Keratinocyte (primary cell): ENCODE results near the gene TNNC1. TPM values are rescaled to one million over a fixed set of nuclear protein-coding genes. Genes with fewer than 3 reads are reported as not detected.

Experiments
- DNase-seq: peaks from one replicate; pipeline ENCODE4 v3.0.0-alpha.2; 2011; ENCODE audit warnings: low read depth, missing footprints, low spot score
- FAIRE-seq: peaks from 2 replicates; lab custom pipeline; 2011; peaks lifted over from hg19 to GRCh38; lab: Jason Lieb, UNC
- H2AFZ ChIP-seq: 2 replicates; pipeline ENCODE4 v1.6.0; 2012; ENCODE audit warnings: low read length, control low read depth, inconsistent platforms; ENCODE audit not compliant: control insufficient read depth
- H3K27ac ChIP-seq: 2 replicates; pipeline ENCODE4 v1.5.1; 2011; ENCODE audit warnings: low read length; ENCODE audit not compliant: control insufficient read depth, insufficient read depth
- H3K27me3 ChIP-seq: 3 replicates; pipeline ENCODE4 v1.6.0; 2011; ENCODE audit warnings: low read length; ENCODE audit not compliant: control insufficient read depth, insufficient read depth; ENCODE audit errors: extremely low read depth
- H3K36me3 ChIP-seq, 2 experiments: 2 replicates in 1 of 2; 3 replicates in 1 of 2; pipeline ENCODE4 v1.5.1; 2011; ENCODE audit warnings: low read length in 2 of 2, mild to moderate bottlenecking in 1 of 2; ENCODE audit not compliant: control insufficient read depth in 2 of 2, insufficient read depth in 2 of 2; ENCODE audit errors: extremely low read depth in 1 of 2
- H3K4me1 ChIP-seq: 3 replicates; pipeline ENCODE4 v1.5.1; 2011; ENCODE audit warnings: low read length; ENCODE audit not compliant: control insufficient read depth, insufficient read depth; ENCODE audit errors: extremely low read depth
- H3K4me2 ChIP-seq: 3 replicates; pipeline ENCODE4 v1.6.0; 2011; ENCODE audit warnings: low read depth, low read length; ENCODE audit not compliant: control insufficient read depth, insufficient read depth; ENCODE audit errors: extremely low read depth
- H3K4me3 ChIP-seq, 3 experiments: fragments of 200-600 bp in 1 of 3; sonication (generic) in 1 of 3; 2 replicates in 2 of 3; 3 replicates in 1 of 3; pipeline ENCODE4 v1.5.1; 2011 to 2016; ENCODE audit warnings: low read length in 3 of 3, mild to moderate bottlenecking in 3 of 3, control low read depth in 2 of 3, inconsistent platforms in 1 of 3, low read depth in 1 of 3, mixed read lengths in 1 of 3, mixed run types in 1 of 3, moderate library complexity in 1 of 3; ENCODE audit not compliant: control insufficient read depth in 2 of 3, insufficient read depth in 2 of 3; ENCODE audit errors: extremely low read depth in 1 of 3
- H3K79me2 ChIP-seq: 2 replicates; pipeline ENCODE4 v1.6.0; 2012; ENCODE audit warnings: low read length; ENCODE audit not compliant: control insufficient read depth, insufficient read depth
- H3K9ac ChIP-seq: 3 replicates; pipeline ENCODE4 v1.6.0; 2011; ENCODE audit warnings: low read length; ENCODE audit not compliant: control insufficient read depth, insufficient read depth; ENCODE audit errors: extremely low read depth
- H3K9me1 ChIP-seq: 3 replicates; pipeline ENCODE4 v1.6.0; 2011; ENCODE audit warnings: low read length; ENCODE audit not compliant: control insufficient read depth, insufficient read depth; ENCODE audit errors: extremely low read depth
- H3K9me3 ChIP-seq: 2 replicates; pipeline ENCODE4 v1.5.1; 2012; ENCODE audit warnings: low read depth, low read length; ENCODE audit not compliant: control insufficient read depth
- H4K20me1 ChIP-seq: 3 replicates; pipeline ENCODE4 v1.6.0; 2011; ENCODE audit warnings: low read length; ENCODE audit not compliant: control insufficient read depth, insufficient read depth; ENCODE audit errors: extremely low read depth
- EZH2 ChIP-seq: IDR thresholded peaks from one replicate; pipeline ENCODE4 v1.6.1; 2012; ENCODE audit warnings: inconsistent platforms, mild to moderate bottlenecking, low read length, moderate library complexity
- dilution Hi-C: fragments of 300-500 bp; cut with MboI; formaldehyde crosslinking; loops from one replicate; pipeline ENCODE4 v1.7.0; 2020; ENCODE audit warnings: low sequenced_read_pairs; ENCODE audit not compliant: extremely low pct_ligation_motif_present
- polyA plus RNA-seq, 5 experiments: library from polyadenylated mRNA; depleted of rRNA in 3 of 5; stranded (reverse) in 3 of 5; stranded (forward) in 1 of 5; unstranded in 1 of 5; fragments of >200 nt; gene quantifications; 1 replicate in 1 of 5; 2 replicates in 3 of 5; 3 replicates in 1 of 5; pipeline versions ENCODE4 v1.2.1 to v1.2.3, GENCODE V29; 2011 to 2012; ENCODE audit warnings: missing spikeins in 2 of 5, low read depth in 1 of 5, low replicate concordance in 1 of 5
- TF ChIP-seq, protein P1 (sequence below), 3 experiments: IDR thresholded peaks in 1 of 3; conservative IDR thresholded peaks in 1 of 3; optimal IDR thresholded peaks in 1 of 3; 2 replicates in 2 of 3; 3 replicates in 1 of 3; pipeline versions ENCODE3 to v1.5.1; 2011; ENCODE audit warnings: low read length in 3 of 3, mild to moderate bottlenecking in 3 of 3, moderate library complexity in 2 of 3, control low read depth in 1 of 3, inconsistent platforms in 1 of 3; ENCODE audit not compliant: insufficient read depth in 2 of 3; ENCODE audit errors: extremely low read depth in 1 of 3

The TNNC1 gene
- polyA plus RNA-seq, 1 donor (not counting 4 experiments of a cell fraction or from before 2014, with no cell fraction given): 0.33 TPM

DNA sequence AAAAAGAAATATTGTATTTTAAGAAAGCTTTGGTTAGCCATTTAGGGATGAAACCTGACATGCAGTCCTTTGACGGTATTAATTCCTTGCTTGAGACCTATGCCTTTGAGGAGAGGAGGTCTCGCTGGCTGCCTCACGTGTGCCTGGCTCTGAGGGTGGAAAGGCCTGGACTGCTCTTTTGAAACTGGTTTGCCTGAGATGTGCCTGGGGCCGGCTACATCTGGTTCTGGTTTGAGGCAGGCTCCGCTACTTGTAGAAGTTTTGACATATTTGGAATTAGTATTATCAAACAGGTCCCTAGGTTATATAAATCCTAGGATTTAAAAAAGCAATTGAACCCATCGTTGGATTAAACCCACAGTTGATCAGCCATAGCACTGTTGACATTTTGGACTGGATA is 8.0 kb upstream of the TNNC1 start:
- peaks cover 14% of the 10 kb centered on the region for H4K20me1 ChIP-seq
- FAIRE-seq: no peak
- H3K36me3 ChIP-seq: peaks cover 14 to 40% of the 10 kb centered on the region in 2 experiments
- no peaks in the 10 kb centered on the region for H3K9me3 ChIP-seq
- no peaks in the 10 kb centered on the region for H3K9me1 ChIP-seq
- no peak for DNase-seq
- H3K4me1 ChIP-seq: peaks cover 21% of the 10 kb centered on the region
- H3K79me2 ChIP-seq: peaks cover 59% of the 10 kb centered on the region
- no peak overlapping the region for H3K9ac ChIP-seq
- no peak for TF ChIP-seq EZH2
- TF ChIP-seq, protein P1, sequence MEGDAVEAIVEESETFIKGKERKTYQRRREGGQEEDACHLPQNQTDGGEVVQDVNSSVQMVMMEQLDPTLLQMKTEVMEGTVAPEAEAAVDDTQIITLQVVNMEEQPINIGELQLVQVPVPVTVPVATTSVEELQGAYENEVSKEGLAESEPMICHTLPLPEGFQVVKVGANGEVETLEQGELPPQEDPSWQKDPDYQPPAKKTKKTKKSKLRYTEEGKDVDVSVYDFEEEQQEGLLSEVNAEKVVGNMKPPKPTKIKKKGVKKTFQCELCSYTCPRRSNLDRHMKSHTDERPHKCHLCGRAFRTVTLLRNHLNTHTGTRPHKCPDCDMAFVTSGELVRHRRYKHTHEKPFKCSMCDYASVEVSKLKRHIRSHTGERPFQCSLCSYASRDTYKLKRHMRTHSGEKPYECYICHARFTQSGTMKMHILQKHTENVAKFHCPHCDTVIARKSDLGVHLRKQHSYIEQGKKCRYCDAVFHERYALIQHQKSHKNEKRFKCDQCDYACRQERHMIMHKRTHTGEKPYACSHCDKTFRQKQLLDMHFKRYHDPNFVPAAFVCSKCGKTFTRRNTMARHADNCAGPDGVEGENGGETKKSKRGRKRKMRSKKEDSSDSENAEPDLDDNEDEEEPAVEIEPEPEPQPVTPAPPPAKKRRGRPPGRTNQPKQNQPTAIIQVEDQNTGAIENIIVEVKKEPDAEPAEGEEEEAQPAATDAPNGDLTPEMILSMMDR (optimal IDR thresholded peaks at IDR 0.05 in 1 of 3, IDR thresholded peaks at IDR 0.05 in 1 of 3, conservative IDR thresholded peaks at IDR 0.05 in 1 of 3; ENCODE audit: extremely low read depth in 1 of 3, insufficient read depth in 2 of 3, low read length in 3 of 3): no peak
- H3K27me3 ChIP-seq: no peaks in the 10 kb centered on the region
- H2AFZ ChIP-seq: no peak overlapping the region
- H3K27ac ChIP-seq: no peak overlapping the region
- H3K4me3 ChIP-seq: no peak overlapping the region
- no peak overlapping the region for H3K4me2 ChIP-seq
- dilution Hi-C loops: no loop called here

DNA sequence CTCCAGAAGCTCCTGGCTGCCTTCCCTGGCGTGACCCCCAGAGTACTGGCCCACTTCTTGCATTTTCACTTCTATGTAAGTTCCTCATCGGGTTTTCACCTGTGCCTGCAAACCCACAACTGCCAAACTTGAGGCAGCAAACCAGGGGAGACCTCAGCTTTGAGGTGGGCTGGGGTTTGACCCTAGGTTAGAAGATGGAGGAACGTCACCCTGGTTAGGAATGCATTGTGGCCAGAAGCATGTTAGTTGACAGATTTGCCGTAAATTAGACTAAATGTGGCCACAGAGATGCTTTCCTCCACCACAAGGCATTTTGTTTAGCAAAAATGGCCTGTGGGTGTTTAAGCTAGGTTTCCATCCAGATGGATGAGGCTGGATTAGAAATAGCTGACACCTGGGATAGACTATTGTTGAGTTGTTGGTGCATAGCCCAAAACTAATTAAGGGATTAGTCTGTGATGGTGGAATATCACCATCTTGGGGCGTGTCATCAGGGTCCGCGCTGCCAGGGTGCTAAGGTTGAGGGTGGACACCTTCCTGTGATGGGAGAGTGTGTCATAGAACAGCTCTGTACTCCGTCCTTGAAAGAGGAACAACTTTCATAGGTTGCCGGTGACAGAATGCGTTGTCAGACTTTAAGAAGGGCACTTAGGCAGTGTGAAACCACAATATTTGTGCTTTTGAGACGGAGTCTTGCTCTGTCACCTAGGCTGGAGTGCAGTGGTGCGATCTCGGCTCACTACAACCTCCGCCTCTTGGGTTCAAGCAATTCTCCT is 5.1 kb upstream of the TNNC1 start:
- FAIRE-seq: no peak
- peak overlapping the region; percentile 86 for H3K4me2 ChIP-seq
- peaks cover 58% of the 10 kb centered on the region for H3K79me2 ChIP-seq

More for the DNA sequence above, 5.1 kb upstream of the TNNC1 start:
- Histone ChIP-seq H3K9me1 (no peaks in the 10 kb centered on the region), H3K4me3 (no peak overlapping the region), H3K27me3 (no peaks in the 10 kb centered on the region), H2AFZ (no peak overlapping the region), H3K4me1 (peaks cover 36% of the 10 kb centered on the region), H4K20me1 (peaks cover 15% of the 10 kb centered on the region), H3K9me3 (no peaks in the 10 kb centered on the region), H3K9ac (no peak overlapping the region), H3K36me3 (peaks cover 12 to 35% of the 10 kb centered on the region in 2 experiments), H3K27ac (peak overlapping the region; percentile 18)
- TF ChIP-seq EZH2: no peak
- TF ChIP-seq, protein P1 (optimal IDR thresholded peaks at IDR 0.05 in 1 of 3, IDR thresholded peaks at IDR 0.05 in 1 of 3, conservative IDR thresholded peaks at IDR 0.05 in 1 of 3; ENCODE audit: extremely low read depth in 1 of 3, insufficient read depth in 2 of 3, low read length in 3 of 3): no peak
- no peak for DNase-seq
- dilution Hi-C loops: no loop called here
